ENCODE data around the gene TIAM1.

The TIAM1 gene

DNA sequence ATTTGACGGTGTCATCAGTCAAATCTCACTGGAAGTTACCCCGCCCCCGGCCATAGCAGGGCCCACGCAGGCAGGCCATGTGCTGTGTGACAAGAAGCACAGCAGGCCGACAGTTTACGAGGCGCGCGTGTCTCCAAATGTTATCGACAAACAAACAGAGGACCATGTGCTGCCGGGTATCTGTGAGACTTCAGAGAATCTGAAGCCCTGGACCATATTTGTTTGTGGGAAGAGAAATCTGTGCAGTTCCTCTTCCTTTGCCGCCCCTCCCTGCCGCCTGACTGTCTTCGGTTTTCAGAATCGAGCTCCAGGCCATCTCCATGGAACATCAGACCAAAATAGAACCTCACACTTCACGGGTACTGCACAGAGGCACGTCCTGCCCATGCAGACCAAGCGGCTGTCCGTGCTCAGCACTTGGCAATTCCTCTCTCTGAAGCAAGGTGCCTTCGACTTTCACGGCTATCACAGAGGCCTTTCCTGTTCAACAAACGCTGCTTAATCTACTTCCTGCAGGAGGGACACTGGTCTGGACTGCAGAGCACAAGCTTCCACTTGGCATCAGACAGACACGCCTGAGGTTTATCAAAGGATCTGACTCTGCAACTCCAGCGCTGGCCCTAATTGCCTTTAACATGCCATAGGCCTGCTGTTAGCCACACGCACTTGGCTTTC lies 170.0 kb downstream of the TIAM1 start:
- Histone ChIP-seq H3K27me3 (replicated peaks; ENCODE audit: control insufficient read depth, insufficient read depth, low read length) (no peaks in the 10 kb centered on the region), H3K4me3 (replicated peaks; ENCODE audit: low read depth, low read length) (no peak overlapping the region), H3K36me3 (ENCODE audit: control insufficient read depth, insufficient read depth, low read length) (no peaks in the 10 kb centered on the region)
- TF ChIP-seq, protein P1, sequence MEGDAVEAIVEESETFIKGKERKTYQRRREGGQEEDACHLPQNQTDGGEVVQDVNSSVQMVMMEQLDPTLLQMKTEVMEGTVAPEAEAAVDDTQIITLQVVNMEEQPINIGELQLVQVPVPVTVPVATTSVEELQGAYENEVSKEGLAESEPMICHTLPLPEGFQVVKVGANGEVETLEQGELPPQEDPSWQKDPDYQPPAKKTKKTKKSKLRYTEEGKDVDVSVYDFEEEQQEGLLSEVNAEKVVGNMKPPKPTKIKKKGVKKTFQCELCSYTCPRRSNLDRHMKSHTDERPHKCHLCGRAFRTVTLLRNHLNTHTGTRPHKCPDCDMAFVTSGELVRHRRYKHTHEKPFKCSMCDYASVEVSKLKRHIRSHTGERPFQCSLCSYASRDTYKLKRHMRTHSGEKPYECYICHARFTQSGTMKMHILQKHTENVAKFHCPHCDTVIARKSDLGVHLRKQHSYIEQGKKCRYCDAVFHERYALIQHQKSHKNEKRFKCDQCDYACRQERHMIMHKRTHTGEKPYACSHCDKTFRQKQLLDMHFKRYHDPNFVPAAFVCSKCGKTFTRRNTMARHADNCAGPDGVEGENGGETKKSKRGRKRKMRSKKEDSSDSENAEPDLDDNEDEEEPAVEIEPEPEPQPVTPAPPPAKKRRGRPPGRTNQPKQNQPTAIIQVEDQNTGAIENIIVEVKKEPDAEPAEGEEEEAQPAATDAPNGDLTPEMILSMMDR (IDR thresholded peaks at IDR 0.05; ENCODE audit: insufficient read depth, low read length, poor library complexity, severe bottlenecking) = no peak
- DNase-seq (ENCODE audit: extremely low read depth, insufficient read length) = no peak

- DNase-seq (ENCODE audit: extremely low read depth, insufficient read length) = no peak
- Histone ChIP-seq H3K4me3 (replicated peaks; ENCODE audit: low read depth, low read length) (no peak overlapping the region), H3K36me3 (ENCODE audit: control insufficient read depth, insufficient read depth, low read length) (no peaks in the 10 kb centered on the region), H3K27me3 (replicated peaks; ENCODE audit: control insufficient read depth, insufficient read depth, low read length) (no peaks in the 10 kb centered on the region)
- TF ChIP-seq, protein P1 (IDR thresholded peaks at IDR 0.05; ENCODE audit: insufficient read depth, low read length, poor library complexity, severe bottlenecking) = no peak
These were observed 171.7 kb downstream of the TIAM1 start for GRCh38 chr21:31172328-31172727.

- Histone ChIP-seq H3K36me3 (ENCODE audit: control insufficient read depth, insufficient read depth, low read length) (no peaks in the 10 kb centered on the region), H3K4me3 (replicated peaks; ENCODE audit: low read depth, low read length) (no peak overlapping the region), H3K27me3 (replicated peaks; ENCODE audit: control insufficient read depth, insufficient read depth, low read length) (no peaks in the 10 kb centered on the region)
- DNase-seq (ENCODE audit: extremely low read depth, insufficient read length) = no peak
- TF ChIP-seq, protein P1 (IDR thresholded peaks at IDR 0.05; ENCODE audit: insufficient read depth, low read length, poor library complexity, severe bottlenecking) = no peak
These were observed 179.1 kb downstream of the TIAM1 start for GRCh38 chr21:31164713-31165694.

DNA sequence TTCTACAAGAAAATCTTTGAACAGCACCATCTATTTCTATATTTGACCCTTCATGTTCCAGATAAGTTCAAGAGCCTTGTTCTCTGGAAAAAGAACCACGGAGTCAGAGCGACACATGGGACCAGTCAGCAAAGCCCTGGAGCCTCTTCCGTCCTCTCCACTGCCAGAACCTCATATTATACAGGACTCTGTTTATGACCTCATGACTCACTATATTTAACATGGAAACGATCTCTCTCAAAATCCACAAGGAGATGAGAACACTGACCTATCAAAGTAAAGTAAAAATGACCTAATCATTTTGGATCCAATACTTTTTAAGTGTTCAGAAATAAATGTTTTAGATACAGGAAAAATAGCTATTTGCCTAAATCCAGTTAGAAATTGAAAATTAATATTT lies 181.2 kb downstream of the TIAM1 start:
- no peak for DNase-seq (ENCODE audit: extremely low read depth, insufficient read length)
- Histone ChIP-seq H3K36me3 (ENCODE audit: control insufficient read depth, insufficient read depth, low read length) (no peaks in the 10 kb centered on the region), H3K4me3 (replicated peaks; ENCODE audit: low read depth, low read length) (no peak overlapping the region), H3K27me3 (replicated peaks; ENCODE audit: control insufficient read depth, insufficient read depth, low read length) (no peaks in the 10 kb centered on the region)
- TF ChIP-seq, protein P1 (IDR thresholded peaks at IDR 0.05; ENCODE audit: insufficient read depth, low read length, poor library complexity, severe bottlenecking) = no peak

DNA sequence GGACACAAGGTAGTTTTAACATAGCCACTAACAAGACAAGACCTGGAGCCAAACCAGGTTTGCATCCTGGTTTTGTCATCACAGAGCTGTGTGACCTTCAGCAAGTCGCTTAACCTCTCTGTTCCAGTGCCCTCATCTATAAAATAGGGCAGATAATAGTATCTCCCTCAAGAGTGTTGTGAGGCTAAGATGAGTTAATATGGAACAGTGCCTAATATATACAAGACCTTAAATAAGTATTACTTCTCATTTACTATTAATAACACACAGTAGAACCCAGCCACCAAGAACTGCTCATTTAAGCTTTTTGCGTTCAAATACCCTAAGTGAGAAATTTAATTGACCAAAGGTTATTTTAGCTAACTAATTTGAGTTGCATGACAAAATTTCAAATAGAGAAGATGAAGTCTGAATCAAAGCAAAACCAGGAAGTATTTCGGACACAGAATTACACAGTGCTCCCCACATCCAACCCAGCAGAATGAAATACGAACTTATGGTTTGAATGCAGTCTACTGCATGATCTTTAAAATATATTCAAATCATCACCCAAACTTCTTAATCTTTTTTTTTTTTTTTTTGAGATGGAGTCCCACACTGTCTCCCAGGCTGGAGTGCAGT lies 181.9 kb downstream of the TIAM1 start:
- H3K27me3 ChIP-seq (replicated peaks; ENCODE audit: control insufficient read depth, insufficient read depth, low read length) = no peaks in the 10 kb centered on the region

More for the DNA sequence above, 181.9 kb downstream of the TIAM1 start:
- TF ChIP-seq, protein P1 (IDR thresholded peaks at IDR 0.05; ENCODE audit: insufficient read depth, low read length, poor library complexity, severe bottlenecking) = no peak
- no peak for DNase-seq (ENCODE audit: extremely low read depth, insufficient read length)
- H3K4me3 ChIP-seq (replicated peaks; ENCODE audit: low read depth, low read length) = no peak overlapping the region
- no peaks in the 10 kb centered on the region for H3K36me3 ChIP-seq (ENCODE audit: control insufficient read depth, insufficient read depth, low read length)

All from GM06990 (cell line).